ENCODE results near the gene MAN2A1.
"Not testable (repeated sequence)": the region's sequence is repeated elsewhere in the genome, so short reads cannot be mapped to it uniquely, and the experiment has no call there.

Gene MAN2A1

GRCh38 chr5:109876941-109877669, 187.4 kb downstream of the MAN2A1 start:
- DNase-seq, result no peak

- no peak for DNase-seq
Observed at GRCh38 chr5:109877670-109878045, 187.9 kb downstream of the MAN2A1 start.

DNA sequence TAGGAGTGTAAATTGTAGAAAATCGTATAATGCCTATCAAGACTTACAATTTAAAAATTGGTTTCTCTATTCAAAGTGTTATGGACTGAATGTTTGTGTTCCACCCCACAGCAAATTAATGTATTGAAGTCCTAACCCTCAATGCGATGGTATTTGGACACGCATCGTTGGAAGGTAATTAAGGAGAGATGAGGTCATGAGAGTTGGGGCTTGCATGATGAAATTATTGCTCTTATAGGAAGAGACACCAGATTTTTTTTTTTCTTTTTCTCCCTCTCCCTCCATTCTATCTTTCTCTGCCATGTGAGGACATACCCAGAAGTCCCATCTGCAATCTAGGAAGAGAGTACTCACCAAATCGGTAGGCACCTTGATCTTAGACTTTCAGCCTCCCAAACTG, 189.2 kb downstream of the MAN2A1 start:
- DNase-seq, result no peak

GRCh38 chr5:109880907-109881685, 191.4 kb downstream of the MAN2A1 start:
- no peak for DNase-seq

- DNase-seq, result no peak
Observed at GRCh38 chr5:109882546-109882945, 192.8 kb downstream of the MAN2A1 start.

- DNase-seq, result no peak
Observed at GRCh38 chr5:109884676-109885075, 194.9 kb downstream of the MAN2A1 start.

DNA sequence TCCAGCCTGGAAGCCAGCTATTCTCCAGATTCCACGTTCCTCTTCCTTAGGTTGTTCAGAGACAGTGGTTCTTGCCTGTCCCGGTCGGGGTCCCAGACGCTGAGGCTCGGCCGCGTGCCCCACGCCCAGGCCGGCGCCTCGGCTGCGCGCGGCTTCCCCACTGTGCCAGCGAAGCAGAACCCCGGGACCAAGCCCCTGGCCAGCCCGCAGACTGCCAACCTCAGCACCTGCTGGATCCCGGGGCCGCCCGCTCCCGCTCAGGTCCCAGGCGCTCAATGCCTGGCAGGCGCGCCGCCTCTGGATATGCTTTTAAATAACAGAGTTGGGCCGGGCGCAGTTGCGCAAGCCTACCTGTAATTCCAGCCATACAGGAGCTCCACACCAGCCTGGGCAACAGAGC, 195.5 kb downstream of the MAN2A1 start:
- DNase-seq, result no peak

GRCh38 chr5:109888989-109889388, 199.3 kb downstream of the MAN2A1 start:
- no peak for DNase-seq

DNA sequence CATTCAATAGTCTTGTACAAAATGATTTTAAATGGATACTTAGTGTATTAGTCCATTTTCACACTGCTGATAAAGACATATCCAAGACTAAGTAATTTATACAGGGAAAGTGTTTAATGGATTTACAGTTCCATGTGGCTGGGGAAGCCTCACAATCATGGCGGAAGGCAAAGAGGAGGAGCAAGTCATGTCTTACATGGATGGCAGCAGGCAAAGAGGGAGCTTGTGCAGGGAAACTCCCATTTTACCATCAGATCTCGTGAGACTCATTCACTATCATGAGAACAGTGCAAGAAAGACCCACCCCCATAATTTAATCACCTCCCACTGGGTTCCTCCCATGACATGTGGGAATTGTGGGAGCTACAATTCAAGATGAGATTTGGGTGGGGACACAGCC, 203.5 kb downstream of the MAN2A1 start:
- not testable (repeated sequence) for DNase-seq

DNA sequence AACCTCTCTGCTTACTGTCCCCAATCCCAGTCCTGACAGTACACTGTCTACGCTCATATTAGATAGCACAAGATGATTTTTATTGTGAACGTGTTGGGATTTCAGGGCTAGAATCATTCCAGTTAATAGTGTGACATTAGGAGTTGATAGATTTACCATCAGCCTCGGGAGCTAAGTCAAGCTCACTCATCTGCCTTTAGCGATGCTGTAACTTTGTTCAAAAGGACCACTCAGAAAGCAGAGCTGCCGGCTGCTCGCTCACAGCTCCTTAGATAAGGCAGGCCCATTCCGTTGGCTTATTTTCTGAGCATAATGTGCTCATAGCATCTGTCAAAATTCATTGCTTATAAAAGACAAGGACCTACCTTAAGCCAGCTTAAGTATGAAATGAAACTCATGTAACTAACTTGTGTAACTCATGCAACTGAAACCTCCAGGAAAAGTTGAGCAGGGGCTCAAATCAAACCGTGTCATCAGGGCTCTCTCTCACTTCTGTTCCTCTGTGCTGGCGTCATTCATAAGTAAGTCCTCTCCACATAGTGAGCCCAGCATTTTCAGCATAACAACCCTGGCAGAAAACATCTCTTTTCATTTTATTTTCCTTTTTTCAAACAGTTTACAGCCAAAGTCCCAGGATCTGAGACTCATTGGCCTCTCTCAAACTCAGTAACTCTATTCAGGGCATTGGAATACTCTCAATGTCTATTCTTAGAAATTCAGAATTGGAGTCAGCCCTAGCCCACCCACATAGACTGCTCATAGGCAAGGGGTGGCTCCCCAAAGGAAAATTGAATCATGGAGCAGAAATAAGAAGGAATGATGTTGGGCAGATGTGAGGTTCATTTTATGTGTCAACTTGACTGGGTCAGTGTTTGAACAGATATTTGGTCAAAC, 208.8 kb downstream of the MAN2A1 start:
- no peak for DNase-seq

GRCh38 chr5:109899163-109899535, 209.4 kb downstream of the MAN2A1 start:
- DNase-seq, result no peak

GRCh38 chr5:109900461-109900860, 210.7 kb downstream of the MAN2A1 start:
- DNase-seq, result no peak

DNA sequence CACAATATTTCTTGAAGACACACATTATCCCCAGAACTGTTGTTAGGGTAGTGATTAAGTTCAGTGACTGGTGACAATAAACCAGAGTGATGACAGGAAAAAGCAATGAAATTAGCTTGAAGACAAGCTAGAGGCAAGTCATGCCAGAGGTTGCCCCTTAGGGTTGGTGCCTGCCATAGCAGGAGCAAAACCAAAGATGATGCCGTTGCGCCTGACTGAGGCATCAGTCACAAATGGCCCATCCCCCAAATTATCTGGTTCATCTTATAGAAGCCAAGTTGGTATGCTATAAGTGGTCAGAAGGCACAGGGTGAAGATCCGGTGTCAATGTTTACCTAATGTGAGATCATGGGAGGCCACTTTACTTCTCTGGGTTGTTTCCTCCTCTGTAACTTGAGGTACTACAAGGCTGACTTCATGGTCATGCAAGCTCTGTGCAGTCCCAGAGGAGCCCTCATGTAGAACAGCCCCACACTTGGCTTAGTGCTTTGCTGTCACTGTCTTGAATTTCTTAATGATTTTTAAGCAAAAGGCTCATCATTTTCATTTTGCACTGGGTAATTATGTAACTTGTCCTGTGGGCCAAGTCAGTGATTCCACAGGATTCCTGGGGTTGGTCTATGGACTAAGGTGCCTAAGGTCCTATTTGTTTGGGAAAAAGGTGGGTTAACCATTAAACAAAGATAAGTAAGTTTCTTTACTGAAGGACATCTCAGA, 211.3 kb downstream of the MAN2A1 start:
- DNase-seq, result no peak

DNA sequence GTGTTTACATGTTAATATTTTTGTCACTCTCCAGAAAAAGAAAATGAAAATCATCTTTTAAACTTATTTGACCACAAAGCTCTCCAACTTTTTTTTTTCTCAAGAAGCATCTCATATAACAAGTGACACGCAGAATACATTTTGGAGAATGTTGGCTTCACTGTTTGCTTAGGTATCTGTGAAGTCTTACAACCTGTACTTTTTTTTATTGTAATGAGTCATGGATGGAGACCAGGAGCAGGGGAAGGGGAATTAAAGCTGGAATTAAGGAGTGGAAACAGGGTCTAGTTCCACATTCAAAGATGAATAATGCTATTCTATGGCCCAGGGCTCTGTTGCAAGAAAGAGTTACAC, 211.9 kb downstream of the MAN2A1 start:
- no peak for DNase-seq

GRCh38 chr5:109903061-109903460, 213.3 kb downstream of the MAN2A1 start:
- no peak for DNase-seq

DNA sequence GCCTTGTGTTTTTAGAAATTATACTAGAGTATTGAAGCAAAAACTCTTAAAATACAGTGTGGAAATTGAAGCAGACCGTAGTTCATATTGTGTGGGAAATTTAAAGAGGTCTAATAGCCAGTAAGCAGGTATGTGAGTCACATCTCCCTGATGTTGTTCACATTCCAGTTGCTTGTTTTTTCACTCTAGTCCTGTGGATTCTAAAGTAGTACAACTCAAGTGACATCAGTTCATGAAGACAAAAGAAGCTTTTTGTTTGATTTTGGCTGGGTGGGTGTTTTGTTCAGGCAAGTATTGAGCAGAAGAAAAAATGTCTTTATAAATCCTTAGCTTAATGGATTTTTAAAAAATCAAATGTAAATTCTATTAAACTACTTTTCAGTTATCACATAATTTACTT, 216.2 kb downstream of the MAN2A1 start:
- DNase-seq, result no peak

DNA sequence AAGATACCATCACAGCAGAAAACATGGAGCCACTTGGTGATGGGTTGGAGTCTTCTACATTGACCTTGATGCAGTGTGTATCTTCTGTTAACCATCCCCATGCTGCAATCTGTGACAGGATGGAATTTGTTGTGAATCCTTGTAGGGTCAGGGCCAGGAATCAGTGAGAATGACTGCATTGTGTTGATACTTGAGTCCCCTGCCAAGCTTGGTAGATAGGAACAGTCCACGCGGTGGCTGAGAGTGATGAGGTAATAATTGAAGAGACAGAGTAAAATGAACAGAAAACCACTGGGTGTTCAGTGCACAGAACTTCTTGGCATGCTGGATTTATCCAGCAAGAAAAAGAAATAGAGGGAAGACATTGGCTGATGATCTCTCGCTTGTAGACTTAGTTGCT, 217.5 kb downstream of the MAN2A1 start:
- no peak for DNase-seq

- no peak for DNase-seq
Observed at GRCh38 chr5:109907731-109908130, 218.0 kb downstream of the MAN2A1 start.

DNA sequence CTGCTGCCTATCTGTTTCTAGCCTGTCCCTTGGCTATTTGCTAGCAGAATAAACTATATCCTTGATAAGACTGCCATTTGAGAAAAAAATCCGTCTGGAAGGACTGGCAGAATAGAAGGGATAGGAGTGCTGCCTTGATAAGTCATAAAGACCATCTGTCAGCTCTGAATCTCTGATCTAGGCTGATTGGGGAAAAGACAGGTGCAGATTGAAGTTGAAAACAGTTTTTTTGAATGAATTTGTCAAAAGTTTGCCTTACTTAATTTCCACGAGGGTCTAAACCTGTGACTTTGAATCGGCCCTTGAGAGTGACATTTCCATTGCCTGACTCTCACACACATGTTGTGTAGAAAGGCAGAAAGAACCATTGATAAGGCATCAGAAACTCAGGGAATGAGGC, 218.6 kb downstream of the MAN2A1 start:
- DNase-seq, result no peak

GRCh38 chr5:109910874-109911273, 221.1 kb downstream of the MAN2A1 start:
- DNase-seq, result no peak

DNA sequence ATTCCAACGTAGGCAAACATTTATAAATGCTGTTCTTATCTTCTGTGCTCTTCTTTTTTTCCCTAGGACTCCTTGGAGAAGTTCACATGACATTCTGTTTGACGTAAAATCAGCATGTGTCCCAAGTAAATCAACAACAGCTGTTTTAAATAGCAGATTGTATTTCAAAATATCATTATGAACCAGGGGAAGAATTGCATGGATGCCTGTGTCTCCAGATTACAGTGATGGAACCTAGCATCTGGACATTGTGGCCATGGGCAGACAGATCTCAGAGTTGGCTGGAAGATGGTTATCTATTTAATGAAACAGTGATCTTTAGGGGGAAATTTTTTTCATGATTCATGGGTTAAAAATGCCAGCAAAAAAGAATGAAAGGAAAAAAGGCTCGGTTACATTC, 222.0 kb downstream of the MAN2A1 start:
- DNase-seq, result no peak

GRCh38 chr5:109914906-109915305, 225.2 kb downstream of the MAN2A1 start:
- no peak for DNase-seq
